Esophagus squamous epithelium (tissue), 4 donors: ENCODE measurements around the gene DDIT4.

Experiments used
- POLR2A ChIP-seq, 4 donors: fragments of 450-650 bp; IDR thresholded peaks; one replicate each; pipeline ENCODE4 v1.6.1; 2017; ENCODE audit warnings: antibody characterized with exemption in 4 of 4, mild to moderate bottlenecking in 4 of 4, moderate library complexity in 3 of 4
- TF ChIP-seq, protein P1 (sequence below), 6 experiments: fragments of 450-650 bp in 4 of 6; fragments of 200-600 bp in 2 of 6; sonication (generic) in 2 of 6; IDR thresholded peaks; one replicate each; pipeline ENCODE4 v1.5.1; 2016 to 2019; ENCODE audit warnings: antibody characterized with exemption in 6 of 6, mild to moderate bottlenecking in 4 of 6, moderate library complexity in 4 of 6

DNA sequence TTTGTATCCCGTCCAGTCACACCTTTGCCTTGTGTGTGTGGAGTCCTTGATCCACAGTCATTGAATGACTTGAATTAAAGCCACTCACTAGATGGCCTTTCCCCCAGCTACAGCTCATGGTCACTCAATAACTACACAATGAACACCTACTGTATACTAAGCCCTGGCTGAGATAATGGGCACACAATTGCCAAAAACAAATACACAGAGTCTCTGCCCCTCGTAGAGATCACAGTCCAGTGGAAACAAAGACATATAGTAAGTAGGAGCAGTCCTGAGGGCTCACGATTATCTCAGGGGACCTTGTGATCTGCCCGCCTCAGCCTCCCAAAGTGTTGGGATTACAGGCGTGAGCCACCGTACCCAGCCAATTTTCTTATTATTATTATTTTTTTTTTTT, 22.1 kb upstream of the DDIT4 start:
- TF ChIP-seq, protein P1, sequence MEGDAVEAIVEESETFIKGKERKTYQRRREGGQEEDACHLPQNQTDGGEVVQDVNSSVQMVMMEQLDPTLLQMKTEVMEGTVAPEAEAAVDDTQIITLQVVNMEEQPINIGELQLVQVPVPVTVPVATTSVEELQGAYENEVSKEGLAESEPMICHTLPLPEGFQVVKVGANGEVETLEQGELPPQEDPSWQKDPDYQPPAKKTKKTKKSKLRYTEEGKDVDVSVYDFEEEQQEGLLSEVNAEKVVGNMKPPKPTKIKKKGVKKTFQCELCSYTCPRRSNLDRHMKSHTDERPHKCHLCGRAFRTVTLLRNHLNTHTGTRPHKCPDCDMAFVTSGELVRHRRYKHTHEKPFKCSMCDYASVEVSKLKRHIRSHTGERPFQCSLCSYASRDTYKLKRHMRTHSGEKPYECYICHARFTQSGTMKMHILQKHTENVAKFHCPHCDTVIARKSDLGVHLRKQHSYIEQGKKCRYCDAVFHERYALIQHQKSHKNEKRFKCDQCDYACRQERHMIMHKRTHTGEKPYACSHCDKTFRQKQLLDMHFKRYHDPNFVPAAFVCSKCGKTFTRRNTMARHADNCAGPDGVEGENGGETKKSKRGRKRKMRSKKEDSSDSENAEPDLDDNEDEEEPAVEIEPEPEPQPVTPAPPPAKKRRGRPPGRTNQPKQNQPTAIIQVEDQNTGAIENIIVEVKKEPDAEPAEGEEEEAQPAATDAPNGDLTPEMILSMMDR (IDR thresholded peaks at IDR 0.05), result no peak
- TF ChIP-seq POLR2A (IDR thresholded peaks at IDR 0.05), result no peak
